Esophagus muscularis mucosa (tissue), 4 donors: ENCODE results near the gene RTP5. TPM values are rescaled to one million over a fixed set of nuclear protein-coding genes. Genes with fewer than 3 reads are reported as not detected.

Source experiments
- DNase-seq: peaks from one replicate; pipeline ENCODE4 v3.0.0-alpha.2; 2017; ENCODE audit errors: extremely low spot score
- H3K27ac ChIP-seq, 4 donors: fragments of 200-600 bp; sonication (generic); replicated peaks in 1 of 4; 1 replicate in 3 of 4; 2 replicates in 1 of 4; pipeline ENCODE4 v1.5.1; 2016 to 2019; ENCODE audit warnings: mild to moderate bottlenecking in 1 of 4
- H3K27me3 ChIP-seq, 4 donors: fragments of 200-600 bp; sonication (generic); one replicate each; pipeline versions ENCODE4 v1.5.1 to v1.6.0; 2016 to 2019
- H3K36me3 ChIP-seq, 4 donors: fragments of 200-600 bp; sonication (generic); one replicate each; pipeline ENCODE4 v1.5.1; 2016 to 2019
- H3K4me1 ChIP-seq, 4 donors: fragments of 200-600 bp; sonication (generic); one replicate each; pipeline ENCODE4 v1.5.1; 2016 to 2019
- H3K4me3 ChIP-seq, 4 donors: fragments of 200-600 bp; sonication (generic); 1 replicate in 2 of 4; 2 replicates in 2 of 4; pipeline ENCODE4 v1.5.1; 2016 to 2019; ENCODE audit warnings: mild to moderate bottlenecking in 4 of 4, moderate library complexity in 1 of 4
- H3K9me3 ChIP-seq, 4 donors: fragments of 200-600 bp; sonication (generic); 1 replicate in 3 of 4; 2 replicates in 1 of 4; pipeline ENCODE4 v1.5.1; 2016 to 2019
- EP300 ChIP-seq: sonication (generic); formaldehyde crosslinking; IDR thresholded peaks from one replicate; pipeline ENCODE4 v1.6.1; 2017; ENCODE audit warnings: antibody characterized with exemption
- POLR2A ChIP-seq: fragments of 450-650 bp; IDR thresholded peaks from one replicate; pipeline ENCODE4 v1.6.1; 2017; ENCODE audit warnings: antibody characterized with exemption, moderate library complexity, mild to moderate bottlenecking, low read depth
- POLR2AphosphoS5 ChIP-seq, 2 donors: sonication (generic); formaldehyde crosslinking; IDR thresholded peaks; one replicate each; pipeline ENCODE4 v1.6.1; 2017; ENCODE audit warnings: antibody characterized with exemption in 2 of 2
- WGBS: methylation state at CpG from one replicate; pipeline ENCODE4 v1.1.5; 2018; 5-methylcytosine and 5-hydroxymethylcytosine counted together
- intact Hi-C: fragments of 100-400 bp; cut with DNase I; formaldehyde crosslinking; loops from one replicate; pipeline ENCODE4 v1.15.1; 2023
- total RNA-seq, 4 donors: library from RNA; depleted of rRNA; stranded (reverse); fragments of >200 nt; gene quantifications; one replicate each; pipeline versions ENCODE4 v1.1.0 to v1.2.1, GENCODE V29; 2016
- TF ChIP-seq, protein P1 (sequence below), 3 experiments: fragments of 200-600 bp in 2 of 3; fragments of 450-650 bp in 1 of 3; sonication (generic) in 2 of 3; IDR thresholded peaks; one replicate each; pipeline ENCODE4 v1.5.1; 2017 to 2019; ENCODE audit warnings: antibody characterized with exemption in 3 of 3, mild to moderate bottlenecking in 2 of 3, moderate library complexity in 1 of 3

The RTP5 gene
- total RNA-seq, 4 donors from 2014 or later, result 0.17 TPM; not detected in 3

GRCh38 chr2:241909769-241910168 lies 40.2 kb downstream of the RTP5 start:
- intact Hi-C loops, result no loop called here
- Histone ChIP-seq H3K27ac (no peak overlapping the region), H3K4me3 (no peak overlapping the region), H3K36me3 (no peaks in the 10 kb centered on the region), H3K27me3 (no peaks in the 10 kb centered on the region), H3K4me1 (no peaks in the 10 kb centered on the region), H3K9me3 (peaks cover 0 to 11% (median 3%) of the 10 kb centered on the region in 4 donors)
- 91% methylated on average over 12 of the region's 12 CpGs for WGBS
- no peak for TF ChIP-seq EP300
- TF ChIP-seq POLR2AphosphoS5 (IDR thresholded peaks at IDR 0.05), result no peak
- no peak for TF ChIP-seq POLR2A
- TF ChIP-seq, protein P1, sequence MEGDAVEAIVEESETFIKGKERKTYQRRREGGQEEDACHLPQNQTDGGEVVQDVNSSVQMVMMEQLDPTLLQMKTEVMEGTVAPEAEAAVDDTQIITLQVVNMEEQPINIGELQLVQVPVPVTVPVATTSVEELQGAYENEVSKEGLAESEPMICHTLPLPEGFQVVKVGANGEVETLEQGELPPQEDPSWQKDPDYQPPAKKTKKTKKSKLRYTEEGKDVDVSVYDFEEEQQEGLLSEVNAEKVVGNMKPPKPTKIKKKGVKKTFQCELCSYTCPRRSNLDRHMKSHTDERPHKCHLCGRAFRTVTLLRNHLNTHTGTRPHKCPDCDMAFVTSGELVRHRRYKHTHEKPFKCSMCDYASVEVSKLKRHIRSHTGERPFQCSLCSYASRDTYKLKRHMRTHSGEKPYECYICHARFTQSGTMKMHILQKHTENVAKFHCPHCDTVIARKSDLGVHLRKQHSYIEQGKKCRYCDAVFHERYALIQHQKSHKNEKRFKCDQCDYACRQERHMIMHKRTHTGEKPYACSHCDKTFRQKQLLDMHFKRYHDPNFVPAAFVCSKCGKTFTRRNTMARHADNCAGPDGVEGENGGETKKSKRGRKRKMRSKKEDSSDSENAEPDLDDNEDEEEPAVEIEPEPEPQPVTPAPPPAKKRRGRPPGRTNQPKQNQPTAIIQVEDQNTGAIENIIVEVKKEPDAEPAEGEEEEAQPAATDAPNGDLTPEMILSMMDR (IDR thresholded peaks at IDR 0.05), result no peak
- no peak for DNase-seq

- Histone ChIP-seq H3K36me3 (no peaks in the 10 kb centered on the region), H3K27ac (no peak overlapping the region), H3K27me3 (no peaks in the 10 kb centered on the region), H3K4me1 (no peaks in the 10 kb centered on the region), H3K4me3 (no peak overlapping the region), H3K9me3 (peaks cover 0 to 11% (median 3%) of the 10 kb centered on the region in 4 donors)
- TF ChIP-seq EP300, result no peak
- no peak for TF ChIP-seq POLR2AphosphoS5 (IDR thresholded peaks at IDR 0.05)
- DNase-seq, result no peak
- WGBS, result 95% methylated on average over 26 of the region's 26 CpGs
- intact Hi-C loops, result no loop called here
Observed at GRCh38 chr2:241910604-241911520, 41.3 kb downstream of the RTP5 start.

GRCh38 chr2:241911551-241911950 lies 42.0 kb downstream of the RTP5 start:
- Histone ChIP-seq H3K4me1 (no peaks in the 10 kb centered on the region), H3K36me3 (no peaks in the 10 kb centered on the region), H3K27ac (no peak overlapping the region), H3K27me3 (no peaks in the 10 kb centered on the region), H3K9me3 (peaks cover 0 to 11% (median 3%) of the 10 kb centered on the region in 4 donors), H3K4me3 (no peak overlapping the region)
- no peak for TF ChIP-seq POLR2AphosphoS5 (IDR thresholded peaks at IDR 0.05)
- TF ChIP-seq, protein P1 (IDR thresholded peaks at IDR 0.05), result no peak
- TF ChIP-seq EP300, result no peak
- TF ChIP-seq POLR2A, result no peak
- intact Hi-C loops, result no loop called here
- no peak for DNase-seq
- WGBS, result 91% methylated on average over 7 of the region's 10 CpGs

DNA sequence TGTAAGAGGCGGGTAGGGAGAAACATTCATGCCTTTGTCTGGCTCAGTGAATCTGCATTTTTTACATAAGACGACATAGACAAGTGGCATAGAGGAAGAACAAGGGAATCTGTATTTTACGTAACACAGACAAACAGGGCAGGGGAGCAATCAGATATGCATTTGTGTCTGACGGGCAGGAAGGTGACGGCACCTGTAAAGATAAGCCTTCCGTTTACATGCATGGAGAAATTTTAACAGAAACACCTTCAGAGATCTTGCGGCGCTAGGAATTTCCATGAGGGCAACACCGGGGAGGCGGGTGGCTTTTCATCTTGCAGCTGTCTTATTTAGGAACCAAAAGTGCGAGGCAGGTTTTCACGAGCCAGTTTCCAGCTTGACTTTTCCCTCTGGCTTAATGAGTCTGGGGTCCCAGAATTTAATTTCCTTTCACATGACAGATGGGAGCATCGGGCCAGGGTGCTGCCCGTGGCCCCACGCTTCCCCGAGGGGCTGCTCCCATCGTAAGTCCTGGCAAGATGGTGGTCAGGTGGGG lies 42.6 kb downstream of the RTP5 start:
- intact Hi-C loops, result no loop called here

DNA sequence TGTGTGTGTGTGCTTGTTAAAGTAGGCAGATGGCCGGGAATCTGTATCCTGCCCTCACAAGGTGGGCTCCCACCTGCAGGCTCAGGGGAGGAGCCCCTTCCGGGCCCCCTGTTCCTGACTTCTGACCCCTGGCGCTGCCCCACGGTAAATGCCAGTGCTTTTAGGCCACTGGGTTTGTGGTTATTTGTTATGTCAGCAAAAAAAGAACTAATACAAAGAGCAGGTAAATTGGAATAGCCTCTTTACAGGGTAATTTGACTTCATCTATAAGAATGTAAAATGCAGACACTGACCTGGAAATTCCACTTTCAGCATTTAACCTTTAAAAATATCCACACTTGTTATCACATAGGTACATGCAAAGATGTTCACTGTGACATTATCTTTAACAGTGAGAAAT lies 44.2 kb downstream of the RTP5 start:
- intact Hi-C loops, result no loop called here
- peaks cover 0 to 11% (median 3%) of the 10 kb centered on the region in 4 donors for H3K9me3 ChIP-seq
- 98% methylated on average over 4 of the region's 4 CpGs for WGBS
- no peaks in the 10 kb centered on the region for H3K4me1 ChIP-seq
- no peaks in the 10 kb centered on the region for H3K36me3 ChIP-seq
- TF ChIP-seq POLR2AphosphoS5 (IDR thresholded peaks at IDR 0.05) (no peak), POLR2A (no peak), EP300 (no peak)
- TF ChIP-seq, protein P1 (IDR thresholded peaks at IDR 0.05), result no peak
- H3K27me3 ChIP-seq, result no peaks in the 10 kb centered on the region
- DNase-seq, result no peak
- H3K27ac ChIP-seq, result no peak overlapping the region
- H3K4me3 ChIP-seq, result no peak overlapping the region

More for the DNA sequence above, 42.6 kb downstream of the RTP5 start:
- no peak for DNase-seq
- H3K4me1 ChIP-seq, result no peaks in the 10 kb centered on the region
- H3K9me3 ChIP-seq, result peaks cover 0 to 11% (median 3%) of the 10 kb centered on the region in 4 donors
- no peak overlapping the region for H3K27ac ChIP-seq
- H3K36me3 ChIP-seq, result no peaks in the 10 kb centered on the region
- no peak overlapping the region for H3K4me3 ChIP-seq
- WGBS, result 88% methylated on average over 17 of the region's 17 CpGs
- no peaks in the 10 kb centered on the region for H3K27me3 ChIP-seq
- TF ChIP-seq POLR2A, result no peak
- TF ChIP-seq, protein P1 (IDR thresholded peaks at IDR 0.05), result no peak
- TF ChIP-seq EP300, result no peak
- TF ChIP-seq POLR2AphosphoS5 (IDR thresholded peaks at IDR 0.05), result no peak
